Measurements from ENCODE around the gene FBXL14. TPM values are rescaled to one million over a fixed set of nuclear protein-coding genes. Genes with fewer than 3 reads are reported as not detected.

Gene FBXL14
- total and polyA plus RNA-seq, 4 donors: 4.4 to 23.0 (median 13.1) TPM

DNA sequence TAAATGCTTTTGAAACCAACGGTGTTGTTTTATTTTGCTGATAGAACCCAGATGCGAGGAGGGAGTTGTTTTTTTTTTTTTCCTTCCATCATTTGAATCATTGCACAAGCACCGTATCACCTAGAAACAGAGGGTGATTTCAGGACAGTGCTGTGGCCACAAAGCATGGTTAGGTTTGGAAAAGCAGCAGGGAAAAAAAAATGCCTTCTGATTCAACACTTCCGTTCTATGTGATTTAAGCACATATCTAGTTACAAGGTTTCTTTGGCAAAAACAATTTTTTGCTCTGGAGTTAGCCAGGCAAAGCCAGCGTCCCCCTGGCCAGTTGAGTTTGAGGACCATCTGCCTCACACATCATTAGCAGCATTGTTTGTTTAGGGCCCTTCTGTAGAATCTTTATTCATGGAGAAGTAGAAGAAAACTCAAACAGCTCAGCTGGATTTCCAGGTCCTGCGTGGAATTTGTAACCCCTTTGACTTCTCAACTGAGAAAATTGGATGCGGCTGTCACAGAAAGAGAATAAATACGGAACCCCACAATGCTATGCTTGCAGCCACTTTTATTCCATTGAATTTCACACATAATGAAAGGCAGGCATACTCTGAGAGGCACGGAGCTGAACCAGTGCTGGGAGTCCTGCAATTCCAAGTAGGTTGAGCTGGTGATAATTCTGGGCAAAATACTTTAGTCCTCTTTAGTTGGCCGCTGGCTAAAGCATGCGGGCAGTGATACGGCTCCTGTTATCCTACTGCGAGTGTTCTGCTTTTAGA, 17.6 kb upstream of the FBXL14 start:
- DNase-seq (peak; percentile 45 to 75 (median 73)), ATAC-seq (ENCODE audit: insufficient read depth, low FRiP score) (no peak)
- no peaks in the 10 kb centered on the region for H3K27me3 ChIP-seq (ENCODE audit: control insufficient read depth in 3 of 3, insufficient read depth in 3 of 3, low read length in 2 of 3)
- TF ChIP-seq, protein P1, sequence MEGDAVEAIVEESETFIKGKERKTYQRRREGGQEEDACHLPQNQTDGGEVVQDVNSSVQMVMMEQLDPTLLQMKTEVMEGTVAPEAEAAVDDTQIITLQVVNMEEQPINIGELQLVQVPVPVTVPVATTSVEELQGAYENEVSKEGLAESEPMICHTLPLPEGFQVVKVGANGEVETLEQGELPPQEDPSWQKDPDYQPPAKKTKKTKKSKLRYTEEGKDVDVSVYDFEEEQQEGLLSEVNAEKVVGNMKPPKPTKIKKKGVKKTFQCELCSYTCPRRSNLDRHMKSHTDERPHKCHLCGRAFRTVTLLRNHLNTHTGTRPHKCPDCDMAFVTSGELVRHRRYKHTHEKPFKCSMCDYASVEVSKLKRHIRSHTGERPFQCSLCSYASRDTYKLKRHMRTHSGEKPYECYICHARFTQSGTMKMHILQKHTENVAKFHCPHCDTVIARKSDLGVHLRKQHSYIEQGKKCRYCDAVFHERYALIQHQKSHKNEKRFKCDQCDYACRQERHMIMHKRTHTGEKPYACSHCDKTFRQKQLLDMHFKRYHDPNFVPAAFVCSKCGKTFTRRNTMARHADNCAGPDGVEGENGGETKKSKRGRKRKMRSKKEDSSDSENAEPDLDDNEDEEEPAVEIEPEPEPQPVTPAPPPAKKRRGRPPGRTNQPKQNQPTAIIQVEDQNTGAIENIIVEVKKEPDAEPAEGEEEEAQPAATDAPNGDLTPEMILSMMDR (IDR thresholded peaks at IDR 0.05; ENCODE audit: control extremely low read depth, extremely low read depth): no peak
- H3K9ac ChIP-seq (ENCODE audit: insufficient read depth in 1 of 2, low read length in 2 of 2): peak overlapping the region in 1 of 2 donors; percentile 33
- 67 to 74% methylated on average over 13 of the region's 13 CpGs for WGBS, 2 donors
- H3K4me1 ChIP-seq (ENCODE audit: control insufficient read depth in 5 of 5, insufficient read depth in 5 of 5, low read length in 5 of 5): peaks cover 0 to 21% (median 2%) of the 10 kb centered on the region in 5 donors
- H3K27ac ChIP-seq (ENCODE audit: low read depth in 1 of 2, low read length in 1 of 2): no peak overlapping the region
- no peaks in the 10 kb centered on the region for H3K36me3 ChIP-seq (ENCODE audit: control insufficient read depth in 4 of 4, insufficient read depth in 4 of 4, low read length in 4 of 4)
- no peaks in the 10 kb centered on the region for H3K9me3 ChIP-seq (ENCODE audit: control insufficient read depth in 4 of 4, insufficient read depth in 3 of 4, low read length in 3 of 4)
- no peak overlapping the region for H3K4me3 ChIP-seq

DNA sequence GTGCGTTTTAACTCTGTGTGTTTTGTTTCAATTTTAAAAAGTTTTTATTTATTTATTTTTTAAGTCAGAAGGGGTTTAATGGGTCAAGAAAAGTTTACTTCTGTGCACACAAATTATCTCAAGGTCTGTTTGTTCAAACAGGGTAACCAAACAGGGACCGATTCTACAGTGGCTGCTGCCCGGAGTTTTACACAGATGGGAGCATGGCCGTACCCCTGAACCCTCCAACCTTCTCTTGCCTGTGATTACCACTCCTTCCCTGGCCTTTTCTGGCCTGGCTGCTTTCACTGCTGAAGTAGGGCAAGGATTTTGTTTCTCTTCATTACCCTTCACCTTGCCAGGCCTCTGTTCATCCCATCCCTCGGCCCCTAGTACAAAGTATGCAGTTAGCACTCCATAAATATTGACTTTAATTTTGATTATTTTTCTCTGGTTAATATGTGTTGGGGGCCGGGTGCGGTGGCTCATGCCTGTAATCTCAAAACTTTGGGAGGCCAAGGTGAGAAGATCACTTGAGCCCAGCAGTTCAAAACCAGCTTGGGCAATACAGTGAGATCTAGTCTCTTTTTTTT, 15.8 kb upstream of the FBXL14 start:
- Histone ChIP-seq H3K9ac (ENCODE audit: insufficient read depth in 1 of 2, low read length in 2 of 2) (no peak overlapping the region), H3K27ac (ENCODE audit: low read depth in 1 of 2, low read length in 1 of 2) (no peak overlapping the region), H3K36me3 (ENCODE audit: control insufficient read depth in 4 of 4, insufficient read depth in 4 of 4, low read length in 4 of 4) (no peaks in the 10 kb centered on the region), H3K27me3 (ENCODE audit: control insufficient read depth in 3 of 3, insufficient read depth in 3 of 3, low read length in 2 of 3) (no peaks in the 10 kb centered on the region), H3K4me1 (ENCODE audit: control insufficient read depth in 5 of 5, insufficient read depth in 5 of 5, low read length in 5 of 5) (peaks cover 0 to 35% (median 4%) of the 10 kb centered on the region in 5 donors), H3K4me3 (no peak overlapping the region), H3K9me3 (ENCODE audit: control insufficient read depth in 4 of 4, insufficient read depth in 3 of 4, low read length in 3 of 4) (no peaks in the 10 kb centered on the region)
- DNase-seq: no peak
- TF ChIP-seq, protein P1 (IDR thresholded peaks at IDR 0.05; ENCODE audit: control extremely low read depth, extremely low read depth): no peak
- ATAC-seq (ENCODE audit: insufficient read depth, low FRiP score): no peak
- 85 to 91% methylated on average over 7 of the region's 7 CpGs for WGBS, 2 donors

DNA sequence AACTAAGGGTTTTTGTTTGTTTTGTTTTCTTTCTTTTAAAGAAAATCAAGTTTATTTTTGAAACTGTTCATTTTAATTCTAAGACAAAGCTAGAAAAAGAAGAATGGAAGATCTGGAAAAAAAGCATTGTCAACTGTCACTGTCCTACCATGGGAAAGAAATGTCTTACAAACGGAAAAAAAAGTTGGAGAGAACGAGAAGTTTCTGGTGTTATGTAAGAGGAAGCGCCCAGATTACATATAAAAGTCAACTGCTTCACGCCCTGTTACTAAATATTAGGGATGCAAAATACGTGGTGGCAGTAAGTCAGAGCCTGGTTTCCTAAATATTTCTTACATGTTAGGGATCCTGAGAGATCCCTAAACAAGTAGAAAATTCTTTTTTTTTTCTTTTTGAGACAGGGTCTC, 14.3 kb upstream of the FBXL14 start:
- no peak overlapping the region for H3K27ac ChIP-seq (ENCODE audit: low read depth in 1 of 2, low read length in 1 of 2)
- no peaks in the 10 kb centered on the region for H3K36me3 ChIP-seq (ENCODE audit: control insufficient read depth in 4 of 4, insufficient read depth in 4 of 4, low read length in 4 of 4)
- TF ChIP-seq, protein P1 (IDR thresholded peaks at IDR 0.05; ENCODE audit: control extremely low read depth, extremely low read depth): no peak
- no peak overlapping the region for H3K4me3 ChIP-seq
- no peak for DNase-seq
- peaks cover 0 to 35% (median 4%) of the 10 kb centered on the region in 5 donors for H3K4me1 ChIP-seq (ENCODE audit: control insufficient read depth in 5 of 5, insufficient read depth in 5 of 5, low read length in 5 of 5)
- no peak for ATAC-seq (ENCODE audit: insufficient read depth, low FRiP score)
- H3K9me3 ChIP-seq (ENCODE audit: control insufficient read depth in 4 of 4, insufficient read depth in 3 of 4, low read length in 3 of 4): no peaks in the 10 kb centered on the region
- H3K9ac ChIP-seq (ENCODE audit: insufficient read depth in 1 of 2, low read length in 2 of 2): no peak overlapping the region
- WGBS, 2 donors: 19 to 36% methylated on average over 5 of the region's 5 CpGs
- H3K27me3 ChIP-seq (ENCODE audit: control insufficient read depth in 3 of 3, insufficient read depth in 3 of 3, low read length in 2 of 3): no peaks in the 10 kb centered on the region
